Measurements from ENCODE around the gene ATP6V1G1.

Gene ATP6V1G1

DNA sequence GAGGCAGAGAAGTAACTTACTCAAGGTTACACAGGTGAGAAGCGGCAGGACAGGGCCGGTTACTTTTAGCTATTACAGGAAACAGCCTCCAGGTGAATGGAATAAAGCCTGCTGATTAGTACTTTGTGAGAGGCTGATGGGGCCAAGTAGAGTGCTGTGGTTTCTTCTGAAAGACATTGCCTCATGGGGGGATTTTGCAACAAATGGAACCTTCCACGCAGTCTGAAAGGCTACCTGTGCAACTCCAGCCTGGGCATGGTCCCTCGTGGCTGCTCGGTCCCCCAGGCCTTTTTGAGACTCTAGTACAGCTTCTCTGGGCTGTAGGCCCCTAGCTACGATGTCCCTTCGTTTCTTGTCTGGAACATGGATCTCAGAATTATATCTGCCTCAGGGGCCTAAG lies 25.5 kb downstream of the ATP6V1G1 start:
- no peak for DNase-seq

DNA sequence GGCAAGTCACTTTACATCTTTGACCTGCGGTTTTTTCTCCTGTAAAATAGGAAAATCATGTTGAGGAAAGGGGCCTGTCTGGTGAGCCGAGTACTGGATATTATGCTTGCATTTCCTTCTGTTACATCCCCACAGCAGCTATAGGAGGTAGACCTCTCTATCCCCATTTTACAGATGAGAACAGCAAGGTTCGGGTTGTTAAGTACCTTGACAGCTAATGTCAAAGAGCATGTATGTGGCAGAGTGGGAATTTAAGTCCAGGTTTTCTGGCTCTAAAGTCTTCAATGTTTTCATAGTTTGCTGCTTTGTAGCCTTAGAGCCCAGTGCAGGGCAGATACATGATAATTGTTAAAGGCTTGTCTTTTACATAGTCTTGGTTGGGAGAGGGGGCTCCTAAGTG lies 26.4 kb downstream of the ATP6V1G1 start:
- DNase-seq = no peak

DNA sequence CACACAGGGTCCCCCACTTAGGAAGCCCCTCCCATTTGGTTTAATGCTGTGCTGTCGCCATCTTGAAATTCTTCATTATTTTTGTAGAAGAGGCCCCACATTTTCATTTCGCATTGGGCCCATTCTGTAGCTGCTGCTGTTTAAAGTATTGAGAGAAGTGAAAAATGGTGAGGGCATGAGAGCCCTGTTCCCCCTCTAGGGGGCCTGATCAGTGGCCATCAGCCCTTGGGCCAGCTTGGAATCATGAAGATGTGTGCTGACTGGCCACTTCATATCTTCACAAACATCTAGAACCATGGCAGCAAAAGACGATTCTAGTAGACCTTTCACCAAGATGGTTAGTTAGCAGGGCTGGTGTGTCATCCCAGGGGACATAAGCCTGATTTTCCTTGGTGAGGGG lies 26.8 kb downstream of the ATP6V1G1 start:
- DNase-seq = no peak

GRCh38 chr9:114616684-114617520 lies 29.3 kb downstream of the ATP6V1G1 start:
- peak; percentile 75 for DNase-seq

DNA sequence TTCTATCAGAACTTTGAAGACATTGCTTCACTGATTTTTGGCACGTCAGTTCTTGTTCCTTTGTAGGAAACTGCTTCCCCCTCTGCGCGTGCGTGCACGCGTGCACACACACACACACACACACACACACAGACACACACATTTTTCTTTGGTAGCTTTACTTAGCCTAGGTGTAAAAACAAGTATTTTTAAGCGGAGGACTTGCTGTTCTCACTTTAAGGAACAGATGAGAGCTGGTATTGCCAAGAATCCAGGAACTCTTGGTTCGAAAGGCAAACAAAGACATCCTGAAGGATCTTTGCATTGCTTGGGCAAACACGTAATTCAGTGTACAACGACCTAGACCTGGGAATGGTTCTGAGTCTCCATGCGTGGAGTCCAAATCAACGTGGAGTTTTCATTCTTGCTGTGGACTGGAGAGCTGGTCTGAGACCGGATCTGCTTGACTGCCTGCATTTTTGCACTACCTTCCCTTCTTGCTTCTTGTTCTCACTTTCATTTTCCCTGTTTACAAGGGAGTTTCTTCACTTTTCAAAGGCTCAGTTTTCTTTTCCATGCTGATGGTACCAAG lies 31.7 kb downstream of the ATP6V1G1 start:
- no peak for DNase-seq

- no peak for DNase-seq
Observed at GRCh38 chr9:114621561-114621960, 34.0 kb downstream of the ATP6V1G1 start.

DNA sequence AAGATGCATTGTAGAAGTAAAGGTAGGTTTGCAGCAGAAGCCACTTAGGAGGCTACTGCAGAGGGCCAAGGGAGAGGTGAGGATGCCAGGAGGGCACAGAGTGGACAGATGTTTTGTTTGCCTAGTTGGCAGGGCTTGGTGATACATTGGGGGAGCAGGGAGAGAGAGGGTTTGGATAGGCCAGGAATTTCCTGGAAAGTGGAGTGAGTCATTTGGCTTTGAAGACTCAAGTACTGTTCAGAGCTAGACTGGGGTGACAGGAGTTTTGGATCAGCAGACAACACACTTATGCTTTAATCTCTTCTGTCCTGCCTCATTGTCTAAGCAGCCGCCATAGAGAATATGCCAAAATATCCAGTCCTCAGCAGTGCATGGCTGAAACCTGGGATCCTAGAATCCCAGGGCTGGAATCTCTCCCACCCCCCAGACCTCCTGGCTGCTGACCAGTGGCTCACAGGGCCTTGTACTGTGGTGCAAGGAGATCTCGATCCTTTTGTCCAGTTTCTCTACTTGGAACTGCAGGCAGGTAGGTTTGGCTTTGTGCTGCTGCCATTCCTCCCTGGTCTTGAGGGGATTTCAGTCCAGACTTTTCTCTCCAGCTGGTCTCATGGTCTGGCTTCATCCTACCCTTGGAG lies 34.5 kb downstream of the ATP6V1G1 start:
- peak; percentile 61 for DNase-seq

DNA sequence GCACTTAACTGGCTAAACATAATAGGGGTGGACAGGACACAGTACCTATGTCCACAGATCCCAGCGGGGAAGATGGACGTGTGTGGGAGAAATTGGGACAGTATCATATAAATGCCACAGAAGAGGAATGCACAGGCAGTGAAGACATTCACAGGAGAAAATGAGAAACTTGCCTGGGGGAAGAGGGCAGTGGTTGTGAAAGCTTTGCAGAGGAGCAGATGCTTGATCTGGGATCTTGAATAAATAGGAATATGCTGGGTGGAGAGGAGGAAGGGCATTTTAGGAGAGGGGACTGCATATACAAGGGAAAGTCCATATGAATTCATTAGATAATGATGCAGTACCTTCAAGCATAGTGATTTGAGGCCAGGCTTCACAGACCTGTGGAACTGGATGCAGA lies 37.1 kb downstream of the ATP6V1G1 start:
- DNase-seq = no peak

DNA sequence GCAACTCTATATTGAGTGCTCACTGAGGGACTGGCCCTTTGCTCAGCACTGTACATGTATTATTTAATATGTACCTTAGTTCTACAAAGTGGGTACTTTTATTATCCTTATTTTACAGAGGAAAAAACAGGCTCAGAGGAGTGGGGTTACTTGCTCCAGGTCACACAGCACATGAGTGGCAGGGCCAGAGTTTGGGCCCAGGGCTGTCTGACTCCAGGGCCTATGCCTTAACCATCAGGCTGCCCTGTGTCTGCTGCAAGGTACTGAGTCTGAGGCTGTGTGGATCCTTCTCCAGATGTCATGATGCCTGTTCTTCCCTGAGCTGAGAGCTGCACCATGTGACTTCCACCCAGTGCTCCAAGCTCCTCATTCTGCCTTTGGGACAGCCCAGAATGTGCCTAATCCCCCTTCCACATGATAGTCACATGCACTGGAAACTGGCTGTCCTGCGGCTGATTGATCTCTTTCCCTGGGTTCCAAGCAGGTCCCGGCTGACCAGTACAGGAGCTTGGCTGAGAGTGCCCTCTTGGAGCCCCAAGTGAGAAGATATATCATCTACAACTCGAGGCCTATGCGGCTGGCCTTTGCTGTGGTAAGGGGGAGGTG lies 38.9 kb downstream of the ATP6V1G1 start:
- DNase-seq = no peak

- no peak for DNase-seq
Observed at GRCh38 chr9:114627553-114627952, 40.0 kb downstream of the ATP6V1G1 start.

DNA sequence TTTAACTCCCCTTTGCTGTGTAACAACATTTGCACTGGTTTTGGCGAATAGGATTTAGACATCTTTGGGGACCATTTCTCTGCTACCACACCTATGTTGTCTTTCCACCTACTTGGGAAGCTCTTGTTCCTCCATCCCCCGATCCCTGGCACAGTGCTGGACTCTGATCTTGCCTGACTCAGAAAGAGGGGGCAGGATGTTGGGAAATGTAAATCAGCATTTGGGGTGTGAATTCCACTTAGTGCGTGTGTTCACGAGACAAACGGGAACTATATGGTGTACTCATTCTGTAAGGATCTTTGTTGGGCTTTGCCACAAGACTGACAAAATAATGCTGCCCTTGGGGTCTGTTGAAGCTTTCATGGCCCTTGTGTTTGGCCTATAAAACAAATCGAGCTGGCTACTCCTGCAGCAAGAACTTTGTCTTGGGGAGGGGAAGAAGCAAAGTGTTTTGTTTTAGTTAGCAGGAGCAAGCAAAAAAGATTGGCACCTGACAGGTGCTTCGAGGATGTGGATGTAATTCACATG lies 42.1 kb downstream of the ATP6V1G1 start:
- no peak for DNase-seq

DNA sequence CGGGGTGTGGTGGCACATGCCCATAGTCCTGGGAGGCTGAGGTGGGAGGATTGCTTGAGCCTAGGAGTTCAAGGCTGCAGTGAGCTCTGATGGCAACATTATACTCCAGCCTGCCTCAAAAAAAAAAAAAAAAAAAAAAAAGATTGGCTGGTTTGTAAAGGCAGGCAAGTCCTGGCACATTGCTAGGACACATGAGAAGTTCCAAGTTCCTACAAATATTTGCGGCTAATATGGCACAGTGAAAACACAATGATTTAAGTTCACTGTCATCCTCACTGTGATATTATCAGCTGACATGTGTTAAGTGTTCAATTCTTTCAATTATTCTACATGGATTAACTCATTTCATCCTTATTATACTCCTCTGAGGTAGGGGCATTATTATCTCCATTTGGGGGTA lies 43.6 kb downstream of the ATP6V1G1 start:
- DNase-seq = no peak

- no peak for DNase-seq
Observed at GRCh38 chr9:114633438-114634089, 46.0 kb downstream of the ATP6V1G1 start.

GRCh38 chr9:114634387-114634786 lies 46.8 kb downstream of the ATP6V1G1 start:
- DNase-seq = no peak

GRCh38 chr9:114638404-114638803 lies 50.8 kb downstream of the ATP6V1G1 start:
- DNase-seq = no peak

DNA sequence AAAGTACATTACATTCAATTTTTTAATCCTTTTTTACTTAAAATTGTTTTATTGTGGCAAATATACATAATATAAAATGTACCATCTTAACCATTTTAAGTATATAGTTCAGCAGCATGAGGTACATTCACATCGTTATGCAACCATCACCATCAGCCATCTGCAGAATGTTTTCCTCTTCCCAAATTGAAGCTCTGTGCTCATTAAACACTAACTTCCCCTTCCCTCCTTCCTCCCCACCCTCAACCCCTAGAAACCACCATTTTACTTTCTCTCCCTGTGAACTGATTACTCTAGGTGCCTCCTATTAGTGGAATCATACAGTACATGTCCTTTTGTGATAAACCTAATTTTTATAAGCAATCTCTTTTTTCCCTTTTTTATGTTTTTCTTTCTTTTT lies 54.4 kb downstream of the ATP6V1G1 start:
- DNase-seq = no peak

DNA sequence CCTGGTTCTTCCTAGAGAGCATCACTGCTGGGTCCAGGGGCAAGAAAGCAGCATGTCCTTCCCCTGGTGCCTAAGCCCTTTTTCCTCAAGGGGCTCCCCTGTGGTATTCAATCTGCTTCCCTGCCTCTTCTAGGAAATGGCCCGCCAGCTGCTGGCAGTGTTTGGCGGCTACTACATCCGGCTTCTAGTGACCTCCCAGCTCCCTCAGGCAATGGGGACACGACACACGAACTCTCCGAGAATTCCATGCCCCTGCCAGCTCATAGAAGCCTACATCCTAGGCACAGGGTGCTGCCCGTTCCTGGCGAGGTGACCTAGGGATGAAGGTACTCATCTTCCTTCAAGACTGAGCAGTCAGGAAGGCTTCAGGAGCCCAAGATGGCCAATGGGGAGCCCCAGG lies 55.4 kb downstream of the ATP6V1G1 start:
- no peak for DNase-seq

GRCh38 chr9:114643896-114644295 lies 56.3 kb downstream of the ATP6V1G1 start:
- DNase-seq = no peak
